WTC11 (cell line): ENCODE measurements around the gene CARD11. TPM values are rescaled to one million over a fixed set of nuclear protein-coding genes. Genes with fewer than 3 reads are reported as not detected.

ENCODE experiments used
- ATAC-seq: fragments of 200-7000 bp; cut with Tn5 transposase; 2 replicates; pipeline ENCODE4 v1.10.0; 2021; ENCODE audit warnings: mild to moderate bottlenecking, moderate library complexity
- CTCF ChIA-PET: fragments of 300-600 bp; sonication (Branson Sonifier 250); formaldehyde crosslinking; loops from one replicate; lab custom pipeline; 2021; ENCODE audit warnings: antibody characterized with exemption; lab: Charles Lee
- POLR2A ChIA-PET: fragments of 350-600 bp; sonication (Branson Sonifier 250); formaldehyde crosslinking; loops from one replicate; lab custom pipeline; 2021; ENCODE audit warnings: antibody characterized with exemption; lab: Charles Lee
- DNase-seq: peaks from one replicate; pipeline ENCODE4 v3.0.0; 2021; ENCODE audit warnings: low spot score
- H3K27ac Mint-ChIP-seq: 2 replicates; pipeline ENCODE4 v1.8.0; 2021; ENCODE audit warnings: mixed read lengths
- H3K27me3 Mint-ChIP-seq: 2 replicates; pipeline ENCODE4 v1.8.0; 2021; ENCODE audit warnings: low read depth, mild to moderate bottlenecking, moderate library complexity, mixed read lengths
- H3K36me3 Mint-ChIP-seq: 2 replicates; pipeline ENCODE4 v1.8.0; 2021; ENCODE audit warnings: mixed read lengths
- H3K4me1 Mint-ChIP-seq: 2 replicates; pipeline ENCODE4 v1.8.0; 2022; ENCODE audit warnings: mixed read lengths
- H3K4me3 Mint-ChIP-seq: 2 replicates; pipeline ENCODE4 v1.8.0; 2021; ENCODE audit warnings: mild to moderate bottlenecking, moderate library complexity, mixed read lengths
- H3K9me3 Mint-ChIP-seq: 2 replicates; pipeline ENCODE4 v1.8.0; 2021; ENCODE audit warnings: mixed read lengths
- ELF4 ChIP-seq: sonication (generic); formaldehyde crosslinking; IDR thresholded peaks from 2 replicates; pipeline ENCODE4 v1.8.1; 2022; ENCODE audit warnings: low read depth, mild to moderate bottlenecking, moderate library complexity, missing genetic modification reagents
- FOXJ3 ChIP-seq: sonication (generic); formaldehyde crosslinking; IDR thresholded peaks from 2 replicates; pipeline ENCODE4 v1.9.0; 2021; ENCODE audit warnings: missing genetic modification reagents, mild to moderate bottlenecking, borderline replicate concordance
- FOXK1 ChIP-seq: sonication (generic); formaldehyde crosslinking; IDR thresholded peaks from 2 replicates; pipeline ENCODE4 v1.8.0; 2022; ENCODE audit warnings: mild to moderate bottlenecking, moderate library complexity, missing genetic modification reagents
- FOXP4 ChIP-seq: sonication (generic); formaldehyde crosslinking; IDR thresholded peaks from 2 replicates; pipeline ENCODE4 v1.8.0; 2022; ENCODE audit warnings: mild to moderate bottlenecking, missing genetic modification reagents
- GABPB1 ChIP-seq: sonication (generic); formaldehyde crosslinking; IDR thresholded peaks from 2 replicates; pipeline ENCODE4 v1.8.1; 2023; ENCODE audit warnings: mild to moderate bottlenecking, missing genetic modification reagents
- HMGA2 ChIP-seq: fragments of 250-450 bp; sonication (Bioruptor Pico); IDR thresholded peaks from 2 replicates; pipeline ENCODE4 v1.4.0; 2021; ENCODE audit warnings: mild to moderate bottlenecking, moderate library complexity
- MLX ChIP-seq: sonication (generic); formaldehyde crosslinking; IDR thresholded peaks from 2 replicates; pipeline ENCODE4 v1.8.1; 2023; ENCODE audit warnings: mild to moderate bottlenecking, missing genetic modification reagents, moderate library complexity
- PRRX2 ChIP-seq: fragments of 250-450 bp; sonication (Bioruptor Pico); IDR thresholded peaks from 2 replicates; pipeline ENCODE4 v1.8.0; 2021; ENCODE audit warnings: mild to moderate bottlenecking
- SOX15 ChIP-seq: fragments of 250-450 bp; sonication (Bioruptor Pico); IDR thresholded peaks from 2 replicates; pipeline ENCODE4 v1.9.0; 2021; ENCODE audit warnings: mild to moderate bottlenecking
- TCF7 ChIP-seq: sonication (generic); formaldehyde crosslinking; IDR thresholded peaks from 2 replicates; pipeline ENCODE4 v1.8.0; 2022; ENCODE audit warnings: mild to moderate bottlenecking, low read depth, missing genetic modification reagents, moderate library complexity
- TEAD1 ChIP-seq: sonication (generic); formaldehyde crosslinking; IDR thresholded peaks from 2 replicates; pipeline ENCODE4 v1.8.0; 2022; ENCODE audit warnings: mild to moderate bottlenecking, missing genetic modification reagents
- TP53 ChIP-seq: sonication (generic); formaldehyde crosslinking; IDR thresholded peaks from 2 replicates; pipeline ENCODE4 v1.8.1; 2023; ENCODE audit warnings: mild to moderate bottlenecking, missing genetic modification reagents
- ZBTB21 ChIP-seq: sonication (generic); formaldehyde crosslinking; IDR thresholded peaks from 2 replicates; pipeline ENCODE4 v1.8.1; 2023; ENCODE audit warnings: mild to moderate bottlenecking, missing genetic modification reagents, borderline replicate concordance
- ZNF121 ChIP-seq: sonication (generic); formaldehyde crosslinking; IDR thresholded peaks from 2 replicates; pipeline ENCODE4 v1.8.0; 2023; ENCODE audit warnings: missing genetic modification reagents
- ZNF219 ChIP-seq: sonication (generic); formaldehyde crosslinking; IDR thresholded peaks from 2 replicates; pipeline ENCODE4 v1.8.0; 2023; ENCODE audit warnings: missing genetic modification reagents, mild to moderate bottlenecking, borderline replicate concordance
- ZNF416 ChIP-seq: fragments of 250-450 bp; sonication (Bioruptor Pico); IDR thresholded peaks from 2 replicates; pipeline ENCODE4 v1.9.0; 2021; ENCODE audit warnings: mild to moderate bottlenecking, inconsistent platforms
- total RNA-seq: library from RNA; stranded (reverse); gene quantifications from 3 replicates; pipeline ENCODE4 v1.2.3, GENCODE V29; 2021
- TF ChIP-seq, protein P1 (sequence below): sonication (generic); formaldehyde crosslinking; IDR thresholded peaks from 2 replicates; pipeline ENCODE4 v1.8.1; 2022; ENCODE audit warnings: mild to moderate bottlenecking, moderate library complexity, missing genetic modification reagents
- TF ChIP-seq, protein P2 (sequence below): fragments of 250-450 bp; sonication (Bioruptor Pico); IDR thresholded peaks from 2 replicates; pipeline ENCODE4 v2.1.2; 2022; ENCODE audit warnings: mild to moderate bottlenecking, moderate library complexity
- TF ChIP-seq, protein P3 (sequence below): fragments of 200-600 bp; IDR thresholded peaks from 2 replicates; pipeline ENCODE4 v1.8.0; 2022; ENCODE audit warnings: antibody characterized with exemption

The CARD11 gene
- total RNA-seq, 1 experiment from 2014 or later: 40.8 TPM

- ChIA-PET POLR2A (no interaction called here), CTCF (no interaction called here)
- Mint-ChIP-seq H3K4me1 (peaks cover 18% of the 10 kb centered on the region), H3K9me3 (peaks cover 36% of the 10 kb centered on the region), H3K27me3 (no peaks in the 10 kb centered on the region; the same call in 1 of the 2 replicates), H3K27ac (no peak overlapping the region), H3K4me3 (no peak overlapping the region), H3K36me3 (peaks cover 42% of the 10 kb centered on the region)
- TF ChIP-seq ZNF219 (CRISPR knock-in tag) (no peak), MLX (no peak), ELF4 (CRISPR knock-in tag) (no peak)
- DNase-seq (peak; percentile 1), ATAC-seq (no peak)
These were observed 91.4 kb downstream of the CARD11 start for GRCh38 chr7:2952316-2952715.

DNA sequence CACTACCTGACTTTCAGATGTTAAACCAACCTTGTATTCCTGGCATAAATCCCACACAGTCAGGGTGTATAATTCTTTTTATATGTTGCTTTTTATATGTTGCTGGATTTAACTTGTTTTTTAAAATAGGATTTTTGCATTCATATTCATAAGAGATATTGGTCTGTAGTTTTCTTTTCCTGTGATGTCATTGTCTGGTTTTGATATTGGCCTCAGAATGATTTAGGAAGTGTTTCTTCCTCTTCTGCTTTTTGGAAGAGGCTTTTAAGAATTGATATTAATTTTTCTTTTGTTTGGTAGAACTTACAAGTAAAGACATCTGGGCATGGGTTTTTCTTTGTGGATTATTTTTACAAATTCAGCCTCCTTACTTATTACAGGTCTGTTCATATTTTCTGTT, 93.1 kb downstream of the CARD11 start:
- H3K4me3 Mint-ChIP-seq: no peak overlapping the region
- H3K27ac Mint-ChIP-seq: no peak overlapping the region
- H3K27me3 Mint-ChIP-seq: no peaks in the 10 kb centered on the region; the same call in 1 of the 2 replicates
- POLR2A ChIA-PET: no interaction called here
- peaks cover 36% of the 10 kb centered on the region for H3K9me3 Mint-ChIP-seq
- CTCF ChIA-PET: no interaction called here
- TF ChIP-seq ZBTB21 (CRISPR knock-in tag) (no peak), FOXK1 (CRISPR knock-in tag) (no peak), SOX15 (no peak), ZNF121 (CRISPR knock-in tag) (no peak), TEAD1 (no peak)
- TF ChIP-seq, all 79 proteins: peak for 0
- H3K36me3 Mint-ChIP-seq: peaks cover 43% of the 10 kb centered on the region
- ATAC-seq (no peak), DNase-seq (no peak)
- peaks cover 18% of the 10 kb centered on the region for H3K4me1 Mint-ChIP-seq

- Mint-ChIP-seq H3K27me3 (no peaks in the 10 kb centered on the region; the same call in 1 of the 2 replicates), H3K4me3 (no peak overlapping the region), H3K4me1 (peaks cover 18% of the 10 kb centered on the region), H3K9me3 (peaks cover 36% of the 10 kb centered on the region), H3K36me3 (peaks cover 54% of the 10 kb centered on the region), H3K27ac (no peak overlapping the region)
- CTCF ChIA-PET: interaction anchor here (0.7 kb wide), 1 partner anchor 27 kb away, joined by 3 read pairs; no protein-coding TSS in a partner anchor
- DNase-seq (no peak), ATAC-seq (no peak)
- POLR2A ChIA-PET: no interaction called here
- TF ChIP-seq FOXJ3 (CRISPR knock-in tag): no peak
- TF ChIP-seq, protein P1, sequence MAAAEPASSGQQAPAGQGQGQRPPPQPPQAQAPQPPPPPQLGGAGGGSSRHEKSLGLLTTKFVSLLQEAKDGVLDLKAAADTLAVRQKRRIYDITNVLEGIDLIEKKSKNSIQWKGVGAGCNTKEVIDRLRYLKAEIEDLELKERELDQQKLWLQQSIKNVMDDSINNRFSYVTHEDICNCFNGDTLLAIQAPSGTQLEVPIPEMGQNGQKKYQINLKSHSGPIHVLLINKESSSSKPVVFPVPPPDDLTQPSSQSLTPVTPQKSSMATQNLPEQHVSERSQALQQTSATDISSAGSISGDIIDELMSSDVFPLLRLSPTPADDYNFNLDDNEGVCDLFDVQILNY: no peak
- TF ChIP-seq, protein P2, sequence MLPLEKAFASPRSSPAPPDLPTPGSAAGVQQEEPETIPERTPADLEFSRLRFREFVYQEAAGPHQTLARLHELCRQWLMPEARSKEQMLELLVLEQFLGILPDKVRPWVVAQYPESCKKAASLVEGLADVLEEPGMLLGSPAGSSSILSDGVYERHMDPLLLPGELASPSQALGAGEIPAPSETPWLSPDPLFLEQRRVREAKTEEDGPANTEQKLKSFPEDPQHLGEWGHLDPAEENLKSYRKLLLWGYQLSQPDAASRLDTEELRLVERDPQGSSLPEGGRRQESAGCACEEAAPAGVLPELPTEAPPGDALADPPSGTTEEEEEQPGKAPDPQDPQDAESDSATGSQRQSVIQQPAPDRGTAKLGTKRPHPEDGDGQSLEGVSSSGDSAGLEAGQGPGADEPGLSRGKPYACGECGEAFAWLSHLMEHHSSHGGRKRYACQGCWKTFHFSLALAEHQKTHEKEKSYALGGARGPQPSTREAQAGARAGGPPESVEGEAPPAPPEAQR (CRISPR knock-in tag): no peak
These were observed 94.9 kb downstream of the CARD11 start for GRCh38 chr7:2948749-2949148.

DNA sequence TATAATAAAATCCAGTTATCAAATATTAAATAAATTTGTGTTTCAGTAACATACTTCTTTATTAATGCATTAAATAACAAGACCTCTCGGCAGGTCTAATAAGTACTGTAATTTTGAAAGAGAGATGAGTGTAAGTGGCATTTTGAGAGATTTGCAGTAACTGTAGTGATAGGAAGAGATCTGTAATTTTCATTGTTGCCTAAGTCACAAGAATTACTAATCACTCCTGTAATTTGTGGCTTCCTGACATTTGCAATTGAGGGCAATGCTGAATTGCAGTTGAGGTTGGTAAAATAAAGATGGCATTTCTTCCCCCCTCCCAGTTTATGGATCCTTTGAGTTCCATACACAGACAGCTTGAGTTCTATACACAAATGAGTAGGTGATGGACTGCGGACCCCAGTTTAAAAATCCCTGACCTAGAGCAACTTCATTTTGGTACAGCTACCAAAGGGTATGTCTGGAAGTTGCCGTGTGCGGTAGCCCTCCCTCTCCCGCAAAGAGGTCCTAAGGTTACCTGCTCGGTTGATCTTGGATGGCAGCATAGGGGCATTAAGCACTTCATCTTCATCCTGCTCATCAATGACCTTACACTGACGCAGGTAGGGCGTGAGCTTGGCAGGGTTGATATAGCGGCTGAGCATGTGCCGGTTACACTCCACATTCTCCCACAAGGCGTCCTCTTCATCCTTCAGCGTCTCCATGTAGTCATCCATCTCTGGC, 96.4 kb downstream of the CARD11 start:
- Mint-ChIP-seq H3K36me3 (peaks cover 52% of the 10 kb centered on the region), H3K4me3 (no peak overlapping the region), H3K27me3 (no peaks in the 10 kb centered on the region; the same call in 1 of the 2 replicates), H3K9me3 (peaks cover 35% of the 10 kb centered on the region), H3K4me1 (peaks cover 13% of the 10 kb centered on the region), H3K27ac (0 out of 2 replicates have a peak overlapping the region, but pooled peaks have one; percentile 26)
- DNase-seq (no peak), ATAC-seq (no peak)
- POLR2A ChIA-PET: interaction anchor here (0.5 to 0.7 kb wide), 2 partner anchors 12 to 274 kb away, joined by 4 to 8 read pairs; no protein-coding TSS in a partner anchor
- CTCF ChIA-PET: interaction anchor here (1.0 kb wide), 1 partner anchor 83 kb away, joined by 3 read pairs; no protein-coding TSS in a partner anchor
- no peak for TF ChIP-seq SOX15
- TF ChIP-seq FOXP4 (CRISPR knock-in tag): no peak
- no peak for TF ChIP-seq FOXJ3 (CRISPR knock-in tag)
- TF ChIP-seq, protein P3, sequence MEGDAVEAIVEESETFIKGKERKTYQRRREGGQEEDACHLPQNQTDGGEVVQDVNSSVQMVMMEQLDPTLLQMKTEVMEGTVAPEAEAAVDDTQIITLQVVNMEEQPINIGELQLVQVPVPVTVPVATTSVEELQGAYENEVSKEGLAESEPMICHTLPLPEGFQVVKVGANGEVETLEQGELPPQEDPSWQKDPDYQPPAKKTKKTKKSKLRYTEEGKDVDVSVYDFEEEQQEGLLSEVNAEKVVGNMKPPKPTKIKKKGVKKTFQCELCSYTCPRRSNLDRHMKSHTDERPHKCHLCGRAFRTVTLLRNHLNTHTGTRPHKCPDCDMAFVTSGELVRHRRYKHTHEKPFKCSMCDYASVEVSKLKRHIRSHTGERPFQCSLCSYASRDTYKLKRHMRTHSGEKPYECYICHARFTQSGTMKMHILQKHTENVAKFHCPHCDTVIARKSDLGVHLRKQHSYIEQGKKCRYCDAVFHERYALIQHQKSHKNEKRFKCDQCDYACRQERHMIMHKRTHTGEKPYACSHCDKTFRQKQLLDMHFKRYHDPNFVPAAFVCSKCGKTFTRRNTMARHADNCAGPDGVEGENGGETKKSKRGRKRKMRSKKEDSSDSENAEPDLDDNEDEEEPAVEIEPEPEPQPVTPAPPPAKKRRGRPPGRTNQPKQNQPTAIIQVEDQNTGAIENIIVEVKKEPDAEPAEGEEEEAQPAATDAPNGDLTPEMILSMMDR: no peak
- TF ChIP-seq GABPB1: no peak
- TF ChIP-seq TCF7 (CRISPR knock-in tag): no peak
- TF ChIP-seq HMGA2 (CRISPR knock-in tag): no peak
- no peak for TF ChIP-seq TP53 (CRISPR knock-in tag)
- no peak for TF ChIP-seq PRRX2
- no peak for TF ChIP-seq ZNF416 (CRISPR knock-in tag)
